HUES6 (cell line): Measurements from ENCODE around the gene CYP8B1.

Experiments
- H3K27ac ChIP-seq: 2 replicates; pipeline ENCODE4 v1.7.0; 2013; ENCODE audit warnings: low read depth, mild to moderate bottlenecking, low read length, inconsistent platforms
- H3K27me3 ChIP-seq: 2 replicates; pipeline ENCODE4 v1.6.1; 2013; ENCODE audit warnings: low read length; ENCODE audit not compliant: control insufficient read depth, insufficient read depth
- H3K36me3 ChIP-seq: 2 replicates; pipeline ENCODE4 v1.6.1; 2013; ENCODE audit warnings: low read length; ENCODE audit not compliant: control insufficient read depth, insufficient read depth
- H3K4me1 ChIP-seq: 2 replicates; pipeline ENCODE4 v1.6.1; 2013; ENCODE audit warnings: low read length; ENCODE audit not compliant: control insufficient read depth, insufficient read depth
- H3K4me3 ChIP-seq: 2 replicates; pipeline ENCODE4 v1.5.1; 2013; ENCODE audit warnings: low read depth, low read length
- H3K9ac ChIP-seq: one replicate; pipeline ENCODE4 v1.6.1; 2013; ENCODE audit warnings: mild to moderate bottlenecking, low read length
- H3K9me3 ChIP-seq: 2 replicates; pipeline ENCODE4 v1.6.1; 2013; ENCODE audit warnings: low read depth, low read length; ENCODE audit not compliant: control insufficient read depth, insufficient read depth

The CYP8B1 gene

GRCh38 chr3:42851228-42851834 is 24.3 kb downstream of the CYP8B1 start:
- no peak overlapping the region for H3K27ac ChIP-seq
- H3K4me1 ChIP-seq, result no peaks in the 10 kb centered on the region
- H3K9me3 ChIP-seq, result no peaks in the 10 kb centered on the region
- no peaks in the 10 kb centered on the region for H3K27me3 ChIP-seq
- H3K36me3 ChIP-seq, result no peaks in the 10 kb centered on the region
- H3K4me3 ChIP-seq, result no peak overlapping the region
- no peak overlapping the region for H3K9ac ChIP-seq

GRCh38 chr3:42850263-42850662 is 25.4 kb downstream of the CYP8B1 start:
- H3K27ac ChIP-seq, result no peak overlapping the region
- no peaks in the 10 kb centered on the region for H3K9me3 ChIP-seq
- no peak overlapping the region for H3K9ac ChIP-seq
- H3K4me3 ChIP-seq, result no peak overlapping the region
- no peaks in the 10 kb centered on the region for H3K27me3 ChIP-seq
- H3K4me1 ChIP-seq, result no peaks in the 10 kb centered on the region
- no peaks in the 10 kb centered on the region for H3K36me3 ChIP-seq

GRCh38 chr3:42849017-42849416 is 26.7 kb downstream of the CYP8B1 start:
- Histone ChIP-seq H3K4me3 (no peak overlapping the region), H3K27me3 (no peaks in the 10 kb centered on the region), H3K27ac (no peak overlapping the region), H3K9me3 (no peaks in the 10 kb centered on the region), H3K36me3 (no peaks in the 10 kb centered on the region), H3K9ac (no peak overlapping the region), H3K4me1 (peaks cover 3% of the 10 kb centered on the region; the same call in 1 of the 2 replicates)

- no peaks in the 10 kb centered on the region for H3K36me3 ChIP-seq
- H3K27ac ChIP-seq, result no peak overlapping the region
- H3K27me3 ChIP-seq, result no peaks in the 10 kb centered on the region
- H3K4me3 ChIP-seq, result no peak overlapping the region
- no peaks in the 10 kb centered on the region for H3K9me3 ChIP-seq
- H3K4me1 ChIP-seq, result peaks cover 5% of the 10 kb centered on the region; the same call in 1 of the 2 replicates
- no peak overlapping the region for H3K9ac ChIP-seq
Observed at GRCh38 chr3:42847731-42848130, 27.9 kb downstream of the CYP8B1 start.

- no peak overlapping the region for H3K27ac ChIP-seq
Observed at GRCh38 chr3:42846685-42847522, 28.8 kb downstream of the CYP8B1 start.

GRCh38 chr3:42844815-42845214 is 30.9 kb downstream of the CYP8B1 start:
- Histone ChIP-seq H3K4me3 (no peak overlapping the region), H3K27me3 (no peaks in the 10 kb centered on the region), H3K4me1 (peaks cover 5% of the 10 kb centered on the region; the same call in 1 of the 2 replicates), H3K9ac (no peak overlapping the region), H3K9me3 (no peaks in the 10 kb centered on the region), H3K27ac (no peak overlapping the region), H3K36me3 (no peaks in the 10 kb centered on the region)

More at GRCh38 chr3:42846685-42847522, 28.8 kb downstream of the CYP8B1 start:
- Histone ChIP-seq H3K4me1 (peaks cover 5% of the 10 kb centered on the region; the same call in 1 of the 2 replicates), H3K36me3 (no peaks in the 10 kb centered on the region), H3K4me3 (no peak overlapping the region), H3K9ac (no peak overlapping the region), H3K27me3 (no peaks in the 10 kb centered on the region), H3K9me3 (no peaks in the 10 kb centered on the region)

- Histone ChIP-seq H3K36me3 (no peaks in the 10 kb centered on the region), H3K9ac (no peak overlapping the region), H3K27me3 (no peaks in the 10 kb centered on the region), H3K9me3 (no peaks in the 10 kb centered on the region), H3K27ac (no peak overlapping the region), H3K4me3 (no peak overlapping the region), H3K4me1 (peaks cover 5% of the 10 kb centered on the region; the same call in 1 of the 2 replicates)
Observed at GRCh38 chr3:42844412-42844713, 31.3 kb downstream of the CYP8B1 start.

- Histone ChIP-seq H3K27ac (no peak overlapping the region), H3K4me3 (no peak overlapping the region)
Observed at GRCh38 chr3:42843713-42844411, 31.8 kb downstream of the CYP8B1 start.

GRCh38 chr3:42841332-42841731 is 34.3 kb downstream of the CYP8B1 start:
- no peaks in the 10 kb centered on the region for H3K27me3 ChIP-seq
- no peak overlapping the region for H3K9ac ChIP-seq
- peaks cover 5% of the 10 kb centered on the region; the same call in 1 of the 2 replicates for H3K4me1 ChIP-seq
- H3K9me3 ChIP-seq, result no peaks in the 10 kb centered on the region
- H3K27ac ChIP-seq, result no peak overlapping the region
- H3K36me3 ChIP-seq, result no peaks in the 10 kb centered on the region
- H3K4me3 ChIP-seq, result no peak overlapping the region

More at GRCh38 chr3:42843713-42844411, 31.8 kb downstream of the CYP8B1 start:
- H3K27me3 ChIP-seq, result no peaks in the 10 kb centered on the region
- H3K9me3 ChIP-seq, result no peaks in the 10 kb centered on the region
- H3K9ac ChIP-seq, result no peak overlapping the region
- no peaks in the 10 kb centered on the region for H3K36me3 ChIP-seq
- peaks cover 5% of the 10 kb centered on the region; the same call in 1 of the 2 replicates for H3K4me1 ChIP-seq

GRCh38 chr3:42839616-42840015 is 36.1 kb downstream of the CYP8B1 start:
- Histone ChIP-seq H3K27me3 (no peaks in the 10 kb centered on the region), H3K27ac (no peak overlapping the region), H3K9me3 (no peaks in the 10 kb centered on the region), H3K36me3 (no peaks in the 10 kb centered on the region), H3K4me1 (peaks cover 5% of the 10 kb centered on the region; the same call in 1 of the 2 replicates), H3K9ac (no peak overlapping the region), H3K4me3 (no peak overlapping the region)

- no peak overlapping the region for H3K4me3 ChIP-seq
- H3K27me3 ChIP-seq, result no peaks in the 10 kb centered on the region
- H3K36me3 ChIP-seq, result no peaks in the 10 kb centered on the region
- H3K27ac ChIP-seq, result no peak overlapping the region
- H3K9ac ChIP-seq, result no peak overlapping the region
- H3K9me3 ChIP-seq, result no peaks in the 10 kb centered on the region
- no peaks in the 10 kb centered on the region for H3K4me1 ChIP-seq
Observed at GRCh38 chr3:42838571-42838970, 37.1 kb downstream of the CYP8B1 start.
